PC-3 (cell line): ENCODE results near the gene PRIM2. TPM values are rescaled to one million over a fixed set of nuclear protein-coding genes. Genes with fewer than 3 reads are reported as not detected.
"Not testable (repeated sequence)": the region's sequence is repeated elsewhere in the genome, so short reads cannot be mapped to it uniquely, and the experiment has no call there.

Experiments used
- ATAC-seq: fragments of 200-7000 bp; cut with Tn5 transposase; 2 replicates; pipeline ENCODE4 v1.9.1; 2020; ENCODE audit warnings: mild to moderate bottlenecking, moderate library complexity
- BruUV-seq: library from RNA; stranded (reverse); fragments of 400-500 nt; replicated peaks from 2 replicates; lab custom pipeline; 2021; lab: Mats Ljungman, UMichigan
- CTCF ChIA-PET: fragments of 300-600 bp; sonication (Branson Sonifier 250); formaldehyde crosslinking; loops from one replicate; lab custom pipeline; 2022; ENCODE audit warnings: antibody characterized with exemption; lab: Charles Lee
- POLR2A ChIA-PET: fragments of 300-600 bp; sonication (Branson Sonifier 250); formaldehyde crosslinking; loops from one replicate; lab custom pipeline; 2022; ENCODE audit warnings: antibody characterized with exemption; ENCODE audit not compliant: unreplicated experiment; lab: Charles Lee
- DNase-seq: peaks from one replicate; pipeline ENCODE4 v3.0.0-alpha.2; 2015
- H2AFZ ChIP-seq: fragments of 300-600 bp; sonication (generic); 2 replicates; pipeline ENCODE4 v1.6.0; 2016; ENCODE audit warnings: antibody characterized with exemption, low read length
- H3F3A ChIP-seq: fragments of 300-600 bp; sonication (generic); one replicate; pipeline ENCODE4 v1.6.0; 2017; ENCODE audit warnings: antibody characterized with exemption, low read length, control low read depth, mild to moderate bottlenecking; ENCODE audit not compliant: unreplicated experiment
- H3K27ac ChIP-seq: fragments of 300-600 bp; sonication (generic); 2 replicates; pipeline ENCODE4 v1.5.1; 2016; ENCODE audit warnings: mild to moderate bottlenecking, low read length
- H3K27me3 ChIP-seq: fragments of 300-600 bp; sonication (generic); 2 replicates; pipeline ENCODE4 v1.6.1; 2016; ENCODE audit warnings: low read length, mixed read lengths
- H3K36me3 ChIP-seq: fragments of 300-600 bp; sonication (generic); 2 replicates; pipeline ENCODE4 v1.6.1; 2016; ENCODE audit warnings: low read depth, mixed run types, low read length, mixed read lengths
- H3K4me1 ChIP-seq: fragments of 300-600 bp; sonication (generic); 2 replicates; pipeline ENCODE4 v1.5.1; 2016; ENCODE audit warnings: low read length; ENCODE audit not compliant: insufficient read depth
- H3K4me2 ChIP-seq: fragments of 300-600 bp; sonication (generic); 2 replicates; pipeline ENCODE4 v1.6.0; 2016; ENCODE audit warnings: low read length
- H3K4me3 ChIP-seq: fragments of 300-600 bp; sonication (generic); 2 replicates; pipeline ENCODE4 v1.5.1; 2016; ENCODE audit warnings: mild to moderate bottlenecking, low read length, mixed read lengths
- H3K79me2 ChIP-seq: fragments of 300-600 bp; sonication (generic); 2 replicates; pipeline ENCODE4 v1.6.1; 2017; ENCODE audit warnings: low read length, mixed read lengths
- H3K9ac ChIP-seq: fragments of 300-600 bp; sonication (generic); 2 replicates; pipeline ENCODE4 v1.6.0; 2016; ENCODE audit warnings: mild to moderate bottlenecking, low read length
- H3K9me2 ChIP-seq: fragments of 300-600 bp; sonication (generic); replicated peaks from 2 replicates; pipeline ENCODE4 v1.6.1; 2016; ENCODE audit warnings: mixed run types, low read length, mixed read lengths
- H3K9me3 ChIP-seq: fragments of 300-600 bp; sonication (generic); 2 replicates; pipeline ENCODE4 v1.6.1; 2016; ENCODE audit warnings: low read length, mixed read lengths
- H4K20me1 ChIP-seq: fragments of 300-600 bp; sonication (generic); 2 replicates; pipeline ENCODE4 v1.6.1; 2016; ENCODE audit warnings: low read length, mixed read lengths
- EZH2 ChIP-seq: fragments of 300-600 bp; sonication (generic); IDR thresholded peaks from one replicate; pipeline ENCODE4 v1.6.1; 2017; ENCODE audit warnings: antibody characterized with exemption, mild to moderate bottlenecking, low read length; ENCODE audit not compliant: unreplicated experiment
- EZH2phosphoT487 ChIP-seq: fragments of 300-600 bp; sonication (generic); IDR thresholded peaks from 2 replicates; pipeline ENCODE4 v1.6.1; 2018; ENCODE audit warnings: mild to moderate bottlenecking, antibody characterized with exemption, low read length, borderline replicate concordance
- intact Hi-C: fragments of 100-400 bp; cut with micrococcal nuclease; formaldehyde crosslinking; loops from 2 replicates; pipeline ENCODE4 v1.9.0; 2023
- total RNA-seq: library from RNA; depleted of rRNA; stranded (reverse); fragments of >200 nt; gene quantifications from 2 replicates; pipeline ENCODE4 v1.2.3, GENCODE V29; 2014
- TF ChIP-seq, protein P1 (sequence below): fragments of 300-600 bp; sonication (generic); conservative IDR thresholded peaks from 2 replicates; pipeline ENCODE4 v1.5.1; 2017; ENCODE audit warnings: antibody characterized with exemption, low read depth, mild to moderate bottlenecking, low read length

The PRIM2 gene
- total RNA-seq, 1 experiment from 2014 or later, result 48.4 TPM

GRCh38 chr6:57329933-57330332 is 12.5 kb downstream of the PRIM2 start:
- POLR2A ChIA-PET, result no interaction called here
- Histone ChIP-seq H3K9me2 (no peaks in the 10 kb centered on the region), H3K27ac (no peak overlapping the region), H3K9ac (no peak overlapping the region), H3K27me3 (no peaks in the 10 kb centered on the region), H3F3A (no peaks in the 10 kb centered on the region), H3K79me2 (peaks cover 23% of the 10 kb centered on the region), H3K36me3 (peaks cover 95% of the 10 kb centered on the region), H3K4me1 (no peaks in the 10 kb centered on the region), H2AFZ (no peak overlapping the region), H4K20me1 (no peaks in the 10 kb centered on the region), H3K4me3 (no peak overlapping the region), H3K4me2 (no peak overlapping the region), H3K9me3 (peaks cover 22% of the 10 kb centered on the region)
- intact Hi-C loops, result no loop called here
- DNase-seq (no peak), ATAC-seq (no peak)
- BruUV-seq, result no TSS peak
- CTCF ChIA-PET, result no interaction called here
- TF ChIP-seq EZH2phosphoT487 (no peak), EZH2 (no peak)
- TF ChIP-seq, protein P1, sequence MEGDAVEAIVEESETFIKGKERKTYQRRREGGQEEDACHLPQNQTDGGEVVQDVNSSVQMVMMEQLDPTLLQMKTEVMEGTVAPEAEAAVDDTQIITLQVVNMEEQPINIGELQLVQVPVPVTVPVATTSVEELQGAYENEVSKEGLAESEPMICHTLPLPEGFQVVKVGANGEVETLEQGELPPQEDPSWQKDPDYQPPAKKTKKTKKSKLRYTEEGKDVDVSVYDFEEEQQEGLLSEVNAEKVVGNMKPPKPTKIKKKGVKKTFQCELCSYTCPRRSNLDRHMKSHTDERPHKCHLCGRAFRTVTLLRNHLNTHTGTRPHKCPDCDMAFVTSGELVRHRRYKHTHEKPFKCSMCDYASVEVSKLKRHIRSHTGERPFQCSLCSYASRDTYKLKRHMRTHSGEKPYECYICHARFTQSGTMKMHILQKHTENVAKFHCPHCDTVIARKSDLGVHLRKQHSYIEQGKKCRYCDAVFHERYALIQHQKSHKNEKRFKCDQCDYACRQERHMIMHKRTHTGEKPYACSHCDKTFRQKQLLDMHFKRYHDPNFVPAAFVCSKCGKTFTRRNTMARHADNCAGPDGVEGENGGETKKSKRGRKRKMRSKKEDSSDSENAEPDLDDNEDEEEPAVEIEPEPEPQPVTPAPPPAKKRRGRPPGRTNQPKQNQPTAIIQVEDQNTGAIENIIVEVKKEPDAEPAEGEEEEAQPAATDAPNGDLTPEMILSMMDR, result no peak

DNA sequence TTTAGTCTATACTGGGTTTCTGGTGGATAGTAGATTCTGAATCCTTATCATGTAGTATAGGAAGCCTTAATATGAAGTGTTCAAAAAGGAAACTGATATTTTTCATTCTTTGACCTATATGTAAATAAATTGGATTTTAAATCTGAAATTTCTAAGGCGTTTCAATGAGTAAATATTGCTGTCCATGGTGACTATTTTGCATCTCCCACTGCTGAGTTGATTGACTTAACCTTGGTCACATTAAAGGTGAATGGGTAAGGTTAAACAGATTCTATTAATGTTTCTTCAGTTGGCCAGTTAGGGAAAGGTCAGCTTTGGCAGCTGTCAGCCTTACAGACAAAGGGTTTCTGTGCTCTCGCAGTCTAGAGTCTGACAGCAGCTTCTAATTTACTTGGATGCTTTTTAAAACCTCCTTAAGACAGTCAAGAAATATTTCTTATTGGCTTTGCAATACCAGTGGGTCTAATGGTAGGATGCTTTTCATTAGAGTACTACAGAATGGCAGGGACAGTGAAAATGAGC is 24.8 kb downstream of the PRIM2 start:
- no peaks in the 10 kb centered on the region for H3K9me3 ChIP-seq
- no peak overlapping the region for H3K4me3 ChIP-seq
- H3K9me2 ChIP-seq, result no peaks in the 10 kb centered on the region
- no peak overlapping the region for H2AFZ ChIP-seq
- 0 out of 2 replicates have a peak, but pooled peaks cover 3% of the 10 kb centered on the region for H3K79me2 ChIP-seq
- no peaks in the 10 kb centered on the region for H3K4me1 ChIP-seq
- CTCF ChIA-PET, result no interaction called here
- DNase-seq (no peak), ATAC-seq (no peak)
- H3K27ac ChIP-seq, result no peak overlapping the region
- no peaks in the 10 kb centered on the region for H3F3A ChIP-seq
- no peak overlapping the region for H3K9ac ChIP-seq
- H3K36me3 ChIP-seq, result no peaks in the 10 kb centered on the region
- H3K4me2 ChIP-seq, result no peak overlapping the region
- H4K20me1 ChIP-seq, result no peaks in the 10 kb centered on the region
- POLR2A ChIA-PET, result no interaction called here
- BruUV-seq, result no TSS peak
- TF ChIP-seq EZH2phosphoT487 (no peak), EZH2 (no peak)
- TF ChIP-seq, protein P1, result no peak
- intact Hi-C loops, result no loop called here
- H3K27me3 ChIP-seq, result no peaks in the 10 kb centered on the region

DNA sequence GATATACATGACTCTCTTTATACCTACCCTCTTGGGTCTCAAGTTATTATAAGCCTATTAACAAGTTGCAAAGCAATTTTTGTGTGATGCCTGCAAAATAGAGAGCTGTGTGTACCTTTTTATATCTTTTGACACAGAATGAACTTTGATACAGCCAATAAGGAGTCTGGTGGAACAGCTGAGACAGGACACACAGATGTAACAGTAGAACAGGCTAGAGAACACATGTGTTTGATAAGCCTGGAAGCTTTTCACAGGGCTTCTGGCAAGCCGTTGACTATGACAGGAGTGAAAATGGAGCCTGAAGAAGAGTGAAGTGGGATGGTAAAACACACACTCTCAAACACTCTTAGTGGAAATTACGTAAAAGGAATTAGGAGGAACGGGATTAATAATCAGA is 25.9 kb downstream of the PRIM2 start:
- H3K9me3 ChIP-seq, H2AFZ ChIP-seq, H3K79me2 ChIP-seq, H4K20me1 ChIP-seq, H3K4me2 ChIP-seq, H3K4me1 ChIP-seq, POLR2A ChIA-PET, H3K27me3 ChIP-seq, H3K27ac ChIP-seq, H3K4me3 ChIP-seq, H3F3A ChIP-seq, H3K9ac ChIP-seq, H3K36me3 ChIP-seq, ATAC-seq, BruUV-seq, CTCF ChIA-PET, H3K9me2 ChIP-seq, intact Hi-C loops, DNase-seq: not testable (repeated sequence)

DNA sequence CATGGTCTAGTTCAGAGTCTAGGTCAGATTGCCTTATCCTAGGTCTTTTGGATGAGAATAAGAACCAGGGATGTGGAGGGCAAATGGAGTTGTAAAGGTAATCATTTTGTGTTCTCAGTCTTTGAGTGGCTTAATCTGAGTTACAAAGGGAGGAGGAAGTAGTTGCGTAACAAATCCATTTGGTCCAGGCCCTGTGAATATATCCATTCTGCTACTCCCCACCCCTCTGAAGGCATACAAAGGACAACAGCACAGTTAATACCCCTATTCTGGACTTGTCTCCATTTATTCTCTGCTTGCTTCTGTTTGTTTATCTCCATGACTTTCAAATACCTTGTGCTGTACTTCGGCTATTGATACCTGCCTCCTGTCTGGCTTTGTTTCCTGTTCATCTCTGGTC is 29.3 kb downstream of the PRIM2 start:
- CTCF ChIA-PET, H3K9me2 ChIP-seq, H3K4me1 ChIP-seq, H3K9me3 ChIP-seq, intact Hi-C loops, H3K79me2 ChIP-seq, H3K27me3 ChIP-seq, H3F3A ChIP-seq, H4K20me1 ChIP-seq, H3K4me2 ChIP-seq, H3K36me3 ChIP-seq, ATAC-seq, DNase-seq, POLR2A ChIA-PET, H3K4me3 ChIP-seq, H2AFZ ChIP-seq, H3K9ac ChIP-seq, H3K27ac ChIP-seq, BruUV-seq: not testable (repeated sequence)

DNA sequence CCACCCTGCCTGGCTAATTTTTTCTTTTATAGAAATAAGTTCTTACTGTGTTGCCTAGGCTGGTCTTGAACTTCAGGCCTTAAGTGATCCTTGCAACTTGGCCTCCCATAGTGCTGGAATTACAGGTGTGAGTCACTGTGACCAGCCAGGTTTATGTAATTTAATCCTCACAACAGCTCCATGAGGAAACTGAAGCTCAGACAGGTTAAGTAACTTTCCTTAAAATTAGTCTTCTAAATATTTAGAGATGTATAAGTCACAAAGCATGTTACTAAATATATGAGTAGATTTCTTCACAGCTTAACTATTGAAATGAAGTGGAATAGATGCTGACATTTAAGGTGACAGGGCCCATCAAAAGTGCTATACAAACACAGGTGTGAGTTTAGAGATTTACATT is 30.2 kb downstream of the PRIM2 start:
- H3F3A ChIP-seq, H3K27ac ChIP-seq, H3K9ac ChIP-seq, CTCF ChIA-PET, intact Hi-C loops, H3K79me2 ChIP-seq, H4K20me1 ChIP-seq, H3K4me1 ChIP-seq, BruUV-seq, H3K36me3 ChIP-seq, H2AFZ ChIP-seq, H3K4me3 ChIP-seq, POLR2A ChIA-PET, H3K4me2 ChIP-seq, H3K9me3 ChIP-seq, H3K9me2 ChIP-seq, H3K27me3 ChIP-seq: not testable (repeated sequence)
- ATAC-seq, result peak; percentile 27; the same call in 1 of the 2 replicates
- DNase-seq, result peak; percentile 12
